ENCODE results near the gene PANK2. TPM values are rescaled to one million over a fixed set of nuclear protein-coding genes. Genes with fewer than 3 reads are reported as not detected.

The PANK2 gene
- total and polyA plus RNA-seq, 10 of the 15 experiments (the other 5 are each of a cell fraction or from before 2014, with no cell fraction given): 13.2 to 43.4 (median 33.3) TPM

- no peak for TF ChIP-seq POU2F2 (IDR thresholded peaks at IDR 0.05; ENCODE audit: borderline replicate concordance, low read depth, low read length)
- TF ChIP-seq, protein P1, sequence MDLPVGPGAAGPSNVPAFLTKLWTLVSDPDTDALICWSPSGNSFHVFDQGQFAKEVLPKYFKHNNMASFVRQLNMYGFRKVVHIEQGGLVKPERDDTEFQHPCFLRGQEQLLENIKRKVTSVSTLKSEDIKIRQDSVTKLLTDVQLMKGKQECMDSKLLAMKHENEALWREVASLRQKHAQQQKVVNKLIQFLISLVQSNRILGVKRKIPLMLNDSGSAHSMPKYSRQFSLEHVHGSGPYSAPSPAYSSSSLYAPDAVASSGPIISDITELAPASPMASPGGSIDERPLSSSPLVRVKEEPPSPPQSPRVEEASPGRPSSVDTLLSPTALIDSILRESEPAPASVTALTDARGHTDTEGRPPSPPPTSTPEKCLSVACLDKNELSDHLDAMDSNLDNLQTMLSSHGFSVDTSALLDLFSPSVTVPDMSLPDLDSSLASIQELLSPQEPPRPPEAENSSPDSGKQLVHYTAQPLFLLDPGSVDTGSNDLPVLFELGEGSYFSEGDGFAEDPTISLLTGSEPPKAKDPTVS (IDR thresholded peaks at IDR 0.05; ENCODE audit: low read depth, low read length): no peak
- no peak for TF ChIP-seq EGR1 (IDR thresholded peaks at IDR 0.05; ENCODE audit: borderline replicate concordance in 1 of 2, low read depth in 2 of 2, low read length in 2 of 2)
- TF ChIP-seq KAT2A (conservative IDR thresholded peaks at IDR 0.05; ENCODE audit: control insufficient read depth, low read depth, low read length): no peak
Measured at GRCh38 chr20:3976511-3976910, 87.3 kb downstream of the PANK2 start (continued).

MicroRNAs within 50 kb of the gene (microRNA counts, 767-probe panel; counts per million panel counts)
- microRNA hsa-miR-103a-3p: 977 counts per million, percentile 26 among the panel's probes with 10 or more counts

Small RNAs within 50 kb of the gene (microRNA-seq; reads per million reads assigned to microRNA genes)
- gene MIR103A2 (1.1 reads per million), gene MIR103B2 (not detected)

Small RNAs within 50 kb of the gene (small RNA-seq; reads per million reads assigned to genes)
- gene MIR103A2: 37.3 reads per million, percentile 98 among the genes with 10 or more reads in this experiment

Other genes starting within 250 kb of the PANK2 start
Only the 7 nearest of the 11 such genes appear.
- 59.2 and 64.5 TPM in 2 replicates for gene ADISSP, start 121.6 kb upstream of the PANK2 start, total RNA-seq (2014; rRNA removed)
- gene ADISSP, start 121.6 kb upstream of the PANK2 start, total RNA-seq (2014; rRNA removed; fragmentation: Illumina TruSeq; extraction: Trizol): 25.2 and 27.1 TPM in 2 replicates
- 65.9 and 67.5 TPM in 2 replicates for gene ADISSP, start 121.6 kb upstream of the PANK2 start, total RNA-seq (2021)
- 6.9 and 22.6 TPM in 2 replicates for gene ADISSP, start 121.6 kb upstream of the PANK2 start, polyA plus RNA-seq (2011; rRNA removed)
- 2.3 and 17.5 TPM in 2 replicates for gene ADISSP, start 121.6 kb upstream of the PANK2 start, polyA plus RNA-seq (2014; fragmentation: Illumina TruSeq; extraction: Trizol)
- 1 to 10 TPM in 1 of 2 experiments, under 1 TPM in 1; 0.80 to 7.6 TPM for gene ADISSP, start 121.6 kb upstream of the PANK2 start, polyA plus RNA-seq (2014; fragmentation: Nextera tagmentation; extraction: Ambion mirVana)
- gene ADISSP, start 121.6 kb upstream of the PANK2 start, polyA plus RNA-seq (2014; rRNA removed): 50.2 and 62.0 TPM in 2 replicates
- gene ADISSP, start 121.6 kb upstream of the PANK2 start, polyA plus RNA-seq (2016; fragmentation: Nextera tagmentation; extraction: Ambion mirVana): 10 to 100 TPM; 90.8 to 96.3 TPM
- gene SPEF1, start 107.9 kb upstream of the PANK2 start, total RNA-seq (2014; rRNA removed): not detected in 2 replicates
- gene SPEF1, start 107.9 kb upstream of the PANK2 start, total RNA-seq (2014; rRNA removed; fragmentation: Illumina TruSeq; extraction: Trizol): not detected in 2 replicates
- gene SPEF1, start 107.9 kb upstream of the PANK2 start, total RNA-seq (2021): not detected in 2 replicates
- not detected in 2 replicates for gene SPEF1, start 107.9 kb upstream of the PANK2 start, polyA plus RNA-seq (2011; rRNA removed)
- not detected in 2 replicates for gene SPEF1, start 107.9 kb upstream of the PANK2 start, polyA plus RNA-seq (2014; fragmentation: Illumina TruSeq; extraction: Trizol)
- not detected for gene SPEF1, start 107.9 kb upstream of the PANK2 start, polyA plus RNA-seq (2014; fragmentation: Nextera tagmentation; extraction: Ambion mirVana)
- 0.06 and 0.12 TPM in 2 replicates for gene SPEF1, start 107.9 kb upstream of the PANK2 start, polyA plus RNA-seq (2014; rRNA removed)
- not detected for gene SPEF1, start 107.9 kb upstream of the PANK2 start, polyA plus RNA-seq (2016; fragmentation: Nextera tagmentation; extraction: Ambion mirVana)
- 56.6 and 68.6 TPM in 2 replicates for gene CENPB, start 102.6 kb upstream of the PANK2 start, total RNA-seq (2014; rRNA removed)
- 24.4 and 27.6 TPM in 2 replicates for gene CENPB, start 102.6 kb upstream of the PANK2 start, total RNA-seq (2014; rRNA removed; fragmentation: Illumina TruSeq; extraction: Trizol)
- gene CENPB, start 102.6 kb upstream of the PANK2 start, total RNA-seq (2021): 68.3 and 71.2 TPM in 2 replicates
- 4.3 and 7.1 TPM in 2 replicates for gene CENPB, start 102.6 kb upstream of the PANK2 start, polyA plus RNA-seq (2011; rRNA removed)
- 10.9 and 20.9 TPM in 2 replicates for gene CENPB, start 102.6 kb upstream of the PANK2 start, polyA plus RNA-seq (2014; fragmentation: Illumina TruSeq; extraction: Trizol)
- gene CENPB, start 102.6 kb upstream of the PANK2 start, polyA plus RNA-seq (2014; fragmentation: Nextera tagmentation; extraction: Ambion mirVana): under 1 TPM; 0.16 to 0.29 TPM
- 35.5 and 44.8 TPM in 2 replicates for gene CENPB, start 102.6 kb upstream of the PANK2 start, polyA plus RNA-seq (2014; rRNA removed)
- gene CENPB, start 102.6 kb upstream of the PANK2 start, polyA plus RNA-seq (2016; fragmentation: Nextera tagmentation; extraction: Ambion mirVana): 1 to 10 TPM; 1.6 to 2.4 TPM
- gene CDC25B, start 93.1 kb upstream of the PANK2 start, total RNA-seq (2014; rRNA removed): 18.5 and 20.7 TPM in 2 replicates
- 11.2 and 13.0 TPM in 2 replicates for gene CDC25B, start 93.1 kb upstream of the PANK2 start, total RNA-seq (2014; rRNA removed; fragmentation: Illumina TruSeq; extraction: Trizol)
- gene CDC25B, start 93.1 kb upstream of the PANK2 start, total RNA-seq (2021): 58.8 and 58.9 TPM in 2 replicates
- gene CDC25B, start 93.1 kb upstream of the PANK2 start, polyA plus RNA-seq (2011; rRNA removed): 11.2 and 20.2 TPM in 2 replicates
- gene CDC25B, start 93.1 kb upstream of the PANK2 start, polyA plus RNA-seq (2014; fragmentation: Illumina TruSeq; extraction: Trizol): 25.1 and 36.9 TPM in 2 replicates
- 1 to 10 TPM; 4.6 to 8.6 TPM for gene CDC25B, start 93.1 kb upstream of the PANK2 start, polyA plus RNA-seq (2014; fragmentation: Nextera tagmentation; extraction: Ambion mirVana)
- 37.0 and 44.2 TPM in 2 replicates for gene CDC25B, start 93.1 kb upstream of the PANK2 start, polyA plus RNA-seq (2014; rRNA removed)
- 10 to 100 TPM; 28.4 to 28.7 TPM for gene CDC25B, start 93.1 kb upstream of the PANK2 start, polyA plus RNA-seq (2016; fragmentation: Nextera tagmentation; extraction: Ambion mirVana)
- gene AP5S1, start 68.8 kb upstream of the PANK2 start, total RNA-seq (2014; rRNA removed): 11.6 and 13.2 TPM in 2 replicates
- gene AP5S1, start 68.8 kb upstream of the PANK2 start, total RNA-seq (2014; rRNA removed; fragmentation: Illumina TruSeq; extraction: Trizol): 3.8 and 4.7 TPM in 2 replicates
- 12.3 and 12.4 TPM in 2 replicates for gene AP5S1, start 68.8 kb upstream of the PANK2 start, total RNA-seq (2021)
- 1.7 and 3.8 TPM in 2 replicates for gene AP5S1, start 68.8 kb upstream of the PANK2 start, polyA plus RNA-seq (2011; rRNA removed)
- 1.8 and 3.8 TPM in 2 replicates for gene AP5S1, start 68.8 kb upstream of the PANK2 start, polyA plus RNA-seq (2014; fragmentation: Illumina TruSeq; extraction: Trizol)
- gene AP5S1, start 68.8 kb upstream of the PANK2 start, polyA plus RNA-seq (2014; fragmentation: Nextera tagmentation; extraction: Ambion mirVana): 1 to 10 TPM; 4.4 to 5.8 TPM
- 9.7 and 11.1 TPM in 2 replicates for gene AP5S1, start 68.8 kb upstream of the PANK2 start, polyA plus RNA-seq (2014; rRNA removed)
- 10 to 100 TPM; 10.5 to 13.1 TPM for gene AP5S1, start 68.8 kb upstream of the PANK2 start, polyA plus RNA-seq (2016; fragmentation: Nextera tagmentation; extraction: Ambion mirVana)
- gene MAVS, start 42.6 kb upstream of the PANK2 start, total RNA-seq (2014; rRNA removed): 15.2 and 16.2 TPM in 2 replicates
- gene MAVS, start 42.6 kb upstream of the PANK2 start, total RNA-seq (2014; rRNA removed; fragmentation: Illumina TruSeq; extraction: Trizol): 10.9 and 11.7 TPM in 2 replicates
- 23.5 and 25.2 TPM in 2 replicates for gene MAVS, start 42.6 kb upstream of the PANK2 start, total RNA-seq (2021)
- 7.6 and 10.0 TPM in 2 replicates for gene MAVS, start 42.6 kb upstream of the PANK2 start, polyA plus RNA-seq (2011; rRNA removed)
- gene MAVS, start 42.6 kb upstream of the PANK2 start, polyA plus RNA-seq (2014; fragmentation: Illumina TruSeq; extraction: Trizol): 14.5 and 15.6 TPM in 2 replicates
- 1 to 10 TPM; 1.6 to 2.0 TPM for gene MAVS, start 42.6 kb upstream of the PANK2 start, polyA plus RNA-seq (2014; fragmentation: Nextera tagmentation; extraction: Ambion mirVana)
- 17.5 and 18.7 TPM in 2 replicates for gene MAVS, start 42.6 kb upstream of the PANK2 start, polyA plus RNA-seq (2014; rRNA removed)
- 10 to 100 TPM; 12.4 to 12.9 TPM for gene MAVS, start 42.6 kb upstream of the PANK2 start, polyA plus RNA-seq (2016; fragmentation: Nextera tagmentation; extraction: Ambion mirVana)
- gene RNF24, start 126.2 kb downstream of the PANK2 start, total RNA-seq (2014; rRNA removed): 2.0 and 2.1 TPM in 2 replicates
- 1.5 TPM in 2 replicates for gene RNF24, start 126.2 kb downstream of the PANK2 start, total RNA-seq (2014; rRNA removed; fragmentation: Illumina TruSeq; extraction: Trizol)
- 4.9 and 5.4 TPM in 2 replicates for gene RNF24, start 126.2 kb downstream of the PANK2 start, total RNA-seq (2021)
- gene RNF24, start 126.2 kb downstream of the PANK2 start, polyA plus RNA-seq (2011; rRNA removed): 1.7 and 2.3 TPM in 2 replicates
- gene RNF24, start 126.2 kb downstream of the PANK2 start, polyA plus RNA-seq (2014; fragmentation: Illumina TruSeq; extraction: Trizol): 2.2 and 2.7 TPM in 2 replicates
- gene RNF24, start 126.2 kb downstream of the PANK2 start, polyA plus RNA-seq (2014; fragmentation: Nextera tagmentation; extraction: Ambion mirVana): 1 to 10 TPM; 1.4 to 1.7 TPM
- 1.5 and 2.6 TPM in 2 replicates for gene RNF24, start 126.2 kb downstream of the PANK2 start, polyA plus RNA-seq (2014; rRNA removed)
- gene RNF24, start 126.2 kb downstream of the PANK2 start, polyA plus RNA-seq (2016; fragmentation: Nextera tagmentation; extraction: Ambion mirVana): 1 to 10 TPM; 4.2 to 4.3 TPM

Data from GM12878 (cell line).